Sigmoid colon (tissue), 4 donors: ENCODE data around the gene ZNF653.

Experiments used
- EP300 ChIP-seq, 4 donors: sonication (generic); formaldehyde crosslinking; IDR thresholded peaks; one replicate each; pipeline ENCODE4 v1.6.1; 2017; ENCODE audit warnings: antibody characterized with exemption in 4 of 4
- POLR2A ChIP-seq, 2 donors: fragments of 450-650 bp; IDR thresholded peaks; one replicate each; pipeline ENCODE4 v1.6.1; 2016; ENCODE audit warnings: antibody characterized with exemption in 2 of 2, mild to moderate bottlenecking in 2 of 2, moderate library complexity in 2 of 2
- TF ChIP-seq, protein P1 (sequence below), 4 experiments: fragments of 450-650 bp in 3 of 4; fragments of 200-600 bp in 1 of 4; IDR thresholded peaks; one replicate each; pipeline ENCODE4 v1.5.1; 2016 to 2019; ENCODE audit warnings: antibody characterized with exemption in 4 of 4, mild to moderate bottlenecking in 3 of 4, moderate library complexity in 2 of 4

DNA sequence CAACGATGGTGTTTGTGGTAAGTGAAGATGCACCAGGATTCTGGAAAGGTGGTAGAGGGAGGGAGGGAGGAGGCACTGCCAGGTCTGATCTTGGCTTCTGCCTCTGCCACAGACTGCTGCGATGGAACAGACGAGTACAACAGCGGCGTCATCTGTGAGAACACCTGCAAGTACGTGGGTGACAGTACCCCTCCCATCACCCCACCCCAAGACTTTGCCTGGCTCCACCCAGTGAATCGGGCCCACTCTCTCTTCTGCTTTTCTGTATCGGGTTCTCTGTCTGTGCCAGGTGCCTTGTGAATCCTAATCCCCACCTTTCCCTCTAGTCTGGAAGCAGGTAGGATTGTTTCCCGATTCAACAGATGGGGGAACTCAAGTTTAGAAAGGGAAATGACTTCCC, 67.7 kb downstream of the ZNF653 start:
- TF ChIP-seq EP300 (IDR thresholded peaks at IDR 0.05), result no peak
- TF ChIP-seq, protein P1, sequence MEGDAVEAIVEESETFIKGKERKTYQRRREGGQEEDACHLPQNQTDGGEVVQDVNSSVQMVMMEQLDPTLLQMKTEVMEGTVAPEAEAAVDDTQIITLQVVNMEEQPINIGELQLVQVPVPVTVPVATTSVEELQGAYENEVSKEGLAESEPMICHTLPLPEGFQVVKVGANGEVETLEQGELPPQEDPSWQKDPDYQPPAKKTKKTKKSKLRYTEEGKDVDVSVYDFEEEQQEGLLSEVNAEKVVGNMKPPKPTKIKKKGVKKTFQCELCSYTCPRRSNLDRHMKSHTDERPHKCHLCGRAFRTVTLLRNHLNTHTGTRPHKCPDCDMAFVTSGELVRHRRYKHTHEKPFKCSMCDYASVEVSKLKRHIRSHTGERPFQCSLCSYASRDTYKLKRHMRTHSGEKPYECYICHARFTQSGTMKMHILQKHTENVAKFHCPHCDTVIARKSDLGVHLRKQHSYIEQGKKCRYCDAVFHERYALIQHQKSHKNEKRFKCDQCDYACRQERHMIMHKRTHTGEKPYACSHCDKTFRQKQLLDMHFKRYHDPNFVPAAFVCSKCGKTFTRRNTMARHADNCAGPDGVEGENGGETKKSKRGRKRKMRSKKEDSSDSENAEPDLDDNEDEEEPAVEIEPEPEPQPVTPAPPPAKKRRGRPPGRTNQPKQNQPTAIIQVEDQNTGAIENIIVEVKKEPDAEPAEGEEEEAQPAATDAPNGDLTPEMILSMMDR (IDR thresholded peaks at IDR 0.05), result no peak
- TF ChIP-seq POLR2A (IDR thresholded peaks at IDR 0.05), result no peak
